GM12864 (cell line): ENCODE measurements around the gene UGT1A7.

Experiments
- DNase-seq: peaks from one replicate; pipeline ENCODE4 v3.0.0-alpha.2; 2011; ENCODE audit warnings: low read depth
- H3K4me3 ChIP-seq: 2 replicates; pipeline ENCODE4 v1.5.1; 2011; ENCODE audit warnings: mild to moderate bottlenecking, low read depth, low read length, control low read depth
- CTCF ChIP-seq: IDR thresholded peaks from 2 replicates; pipeline ENCODE4 v1.5.1; 2011; ENCODE audit warnings: low read depth, mild to moderate bottlenecking, moderate library complexity, low read length, control low read depth, inconsistent platforms; ENCODE audit errors: missing control alignments

UGT1A7 gene

GRCh38 chr2:233773854-233774253, 92.2 kb downstream of the UGT1A7 start:
- no peak for TF ChIP-seq CTCF
- no peak overlapping the region for H3K4me3 ChIP-seq
- DNase-seq, result no peak

- H3K4me3 ChIP-seq, result no peak overlapping the region
- no peak for TF ChIP-seq CTCF
- no peak for DNase-seq
Measured at GRCh38 chr2:233775414-233775813, 93.7 kb downstream of the UGT1A7 start.

- no peak within 1 kb of the TSS for H3K4me3 ChIP-seq
- DNase-seq, result no peak
- no peak for TF ChIP-seq CTCF
Measured at GRCh38 chr2:233778030-233778429, 96.3 kb downstream of the UGT1A7 start, which contains the start of gene MROH2A. TSS of gene MROH2A (plus strand) at chr2:233778330. CDS start at chr2:233779359, 1,029 bp downstream.

- TF ChIP-seq CTCF, result no peak
- DNase-seq, result no peak
- no peak overlapping the region for H3K4me3 ChIP-seq
Measured at GRCh38 chr2:233779722-233780121, 98.0 kb downstream of the UGT1A7 start.

- DNase-seq, result no peak
- no peak overlapping the region for H3K4me3 ChIP-seq
- no peak for TF ChIP-seq CTCF
Measured at GRCh38 chr2:233780771-233781170, 99.1 kb downstream of the UGT1A7 start.

GRCh38 chr2:233789554-233789953, 107.9 kb downstream of the UGT1A7 start:
- H3K4me3 ChIP-seq, result no peak overlapping the region
- DNase-seq, result no peak
- TF ChIP-seq CTCF, result no peak

GRCh38 chr2:233791151-233791882, 109.6 kb downstream of the UGT1A7 start:
- TF ChIP-seq CTCF, result no peak
- no peak overlapping the region for H3K4me3 ChIP-seq
- no peak for DNase-seq
